ENCODE data around the gene CD69.
"Not testable (repeated sequence)": the region's sequence is repeated elsewhere in the genome, so short reads cannot be mapped to it uniquely, and the experiment has no call there.

The CD69 gene

GRCh38 chr12:9750276-9751203, 10.2 kb downstream of the CD69 start:
- DNase-seq (ENCODE audit: low spot score): peak; percentile 71

DNA sequence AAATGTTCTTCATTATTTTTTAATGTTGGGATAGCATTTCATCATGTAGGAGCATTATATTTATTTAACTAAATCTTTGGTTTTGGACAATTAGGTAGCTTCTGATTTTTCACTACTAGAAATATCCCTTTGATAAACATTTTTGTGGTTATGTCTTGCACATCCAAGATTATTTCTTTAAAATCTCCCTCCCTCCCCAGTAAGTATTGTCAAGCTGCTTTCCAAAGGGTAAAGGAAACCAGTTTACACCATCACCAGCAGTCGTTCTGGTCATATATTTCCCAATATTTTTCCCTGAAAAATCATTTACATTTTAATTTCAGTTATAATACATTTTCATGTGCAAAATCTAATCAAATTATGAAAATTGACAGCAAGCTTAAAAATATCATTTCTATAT, 11.1 kb downstream of the CD69 start:
- no peak for DNase-seq (ENCODE audit: low spot score)

DNA sequence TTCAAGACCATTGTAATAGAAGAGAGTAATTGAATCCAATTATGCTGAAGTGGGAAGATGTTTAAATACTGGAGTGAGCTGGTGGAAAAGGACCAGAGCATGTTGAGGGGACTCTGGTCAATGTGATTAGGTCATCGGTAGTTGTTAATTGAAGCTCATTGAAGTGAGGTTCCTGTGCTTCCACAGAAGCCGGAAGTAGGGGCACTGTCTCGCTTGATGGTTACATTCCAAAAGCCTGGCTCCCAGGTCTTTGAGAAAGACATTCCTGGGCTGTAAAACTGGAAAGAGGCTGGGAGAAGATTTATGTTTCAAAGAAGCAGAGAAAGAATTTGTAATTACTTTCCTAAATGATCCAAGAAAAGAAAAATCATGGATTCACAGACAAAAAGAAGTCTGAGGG, 15.5 kb downstream of the CD69 start:
- DNase-seq (ENCODE audit: low spot score): no peak

DNA sequence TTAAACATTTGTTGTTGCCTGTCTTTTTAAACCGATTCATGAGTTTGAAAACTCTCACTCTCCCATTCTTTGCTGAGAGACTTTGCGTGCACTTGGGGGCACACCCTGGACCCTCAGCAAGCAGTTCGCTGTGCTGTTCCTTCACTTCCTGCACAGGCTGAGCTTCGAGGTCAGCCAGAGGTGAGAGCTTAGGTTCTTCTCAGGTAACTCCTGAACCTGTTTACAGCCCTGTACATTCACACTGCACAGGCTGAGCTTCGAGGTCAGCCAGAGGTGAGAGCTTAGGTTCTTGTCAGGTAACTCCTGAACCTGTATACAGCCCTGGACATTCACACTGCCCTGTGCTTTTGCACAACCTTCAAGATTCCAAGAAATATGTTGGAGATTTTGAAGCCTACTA, 18.0 kb downstream of the CD69 start:
- no peak for DNase-seq (ENCODE audit: low spot score)

- DNase-seq (ENCODE audit: low spot score): no peak
Observed at GRCh38 chr12:9741726-9742125, 19.0 kb downstream of the CD69 start.

DNA sequence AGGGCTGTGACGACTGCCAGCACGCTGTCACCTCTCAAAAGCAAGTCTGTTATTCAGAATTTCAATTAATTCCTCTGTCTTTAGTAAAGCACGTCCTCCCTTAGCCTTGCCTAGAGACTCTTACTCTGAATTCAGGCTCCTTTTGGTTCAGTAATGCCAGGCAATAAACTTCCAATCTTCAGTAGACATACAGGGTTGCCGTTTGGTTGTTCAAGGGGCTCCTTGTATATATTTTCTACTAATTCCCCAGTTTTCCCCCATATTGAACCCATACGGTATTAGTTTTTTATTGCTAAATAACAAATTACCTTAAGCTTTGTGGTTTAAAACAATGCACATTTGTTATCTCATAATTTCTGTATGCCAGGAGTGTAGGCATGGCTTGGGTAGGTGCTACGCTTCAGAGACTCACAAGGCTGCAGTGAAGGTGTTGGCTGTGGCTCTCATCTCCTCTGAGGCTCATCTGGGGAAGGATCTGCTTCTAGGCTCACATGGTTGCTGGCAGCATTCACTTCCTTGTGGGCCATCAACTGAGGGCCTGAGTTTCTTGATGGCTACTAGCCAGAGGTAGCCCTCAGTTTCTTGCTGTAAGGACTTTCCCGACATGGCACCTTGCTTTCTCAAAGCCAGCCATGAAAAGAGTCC, 20.5 kb downstream of the CD69 start:
- DNase-seq (ENCODE audit: low spot score): no peak

DNA sequence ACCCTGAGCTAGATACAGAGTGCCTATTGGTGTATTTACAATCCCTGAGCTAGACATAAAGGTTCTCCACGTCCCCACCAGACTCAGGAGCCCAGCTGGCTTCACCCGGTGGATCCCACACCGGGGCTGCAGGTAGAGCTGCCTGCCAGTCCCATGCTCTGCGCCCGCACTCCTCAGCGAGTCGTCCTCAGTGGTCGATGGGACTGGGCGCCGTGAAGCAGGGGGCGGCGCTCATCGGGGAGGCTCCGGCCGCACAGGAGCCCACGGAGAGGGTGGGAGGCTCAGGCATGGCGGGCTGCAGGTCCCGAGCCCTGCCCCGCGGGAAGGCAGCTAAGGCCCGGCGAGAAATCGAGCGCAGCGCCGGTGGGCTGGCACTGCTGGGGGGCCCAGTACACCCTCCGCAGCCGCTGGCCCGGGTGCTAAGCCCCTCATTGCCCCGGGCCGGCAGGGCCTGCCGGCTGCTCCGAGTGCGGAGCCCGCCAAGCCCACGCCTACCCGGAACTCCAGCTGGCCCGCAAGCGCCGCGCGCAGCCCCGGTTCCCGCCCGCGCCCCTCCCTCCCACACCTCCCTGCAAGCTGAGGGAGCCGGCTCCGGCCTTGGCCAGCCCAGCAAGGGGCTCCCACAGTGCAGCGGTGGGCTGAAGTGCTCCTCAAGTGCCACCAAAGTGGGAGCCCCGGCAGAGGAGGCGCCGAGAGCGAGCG, 21.1 kb downstream of the CD69 start:
- DNase-seq (ENCODE audit: low spot score): not testable (repeated sequence)

- DNase-seq (ENCODE audit: low spot score): not testable (repeated sequence)
Observed at GRCh38 chr12:9738905-9739304, 21.8 kb downstream of the CD69 start.

DNA sequence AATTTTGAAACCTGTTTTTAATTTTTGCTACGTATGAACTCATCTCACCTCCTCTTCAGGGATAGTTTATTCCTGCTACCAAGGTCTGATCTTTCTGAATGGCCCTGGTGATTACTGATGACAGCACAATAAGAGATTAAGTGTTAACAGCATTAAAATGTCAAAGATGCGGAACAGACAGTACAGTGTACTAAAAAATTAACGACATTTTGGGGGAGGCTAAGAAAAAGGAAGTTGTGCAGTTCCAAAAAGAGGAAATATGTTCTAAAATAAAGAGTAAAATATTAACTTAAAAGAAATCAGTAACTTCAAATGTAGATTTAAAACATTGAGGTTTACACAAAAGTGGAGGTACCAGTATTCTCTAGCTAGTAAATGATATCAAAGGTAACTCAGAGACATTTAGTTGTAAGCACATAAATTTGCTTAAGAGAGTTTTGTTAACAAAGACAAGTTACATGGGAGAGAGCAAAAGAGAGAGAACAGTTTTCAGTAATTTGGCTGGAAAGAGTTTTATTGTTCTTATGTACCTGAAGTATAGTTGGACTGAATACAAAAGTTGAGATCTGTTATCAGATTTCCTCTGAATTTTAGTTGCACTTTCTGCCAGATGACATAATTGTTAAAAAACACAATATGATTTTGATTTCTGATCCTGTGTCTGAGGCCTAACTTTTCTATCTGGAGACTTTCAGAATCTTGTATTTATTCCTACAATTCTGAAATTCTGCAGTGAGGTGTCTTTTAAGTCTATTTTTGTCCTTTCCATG, 23.6 kb downstream of the CD69 start:
- DNase-seq (ENCODE audit: low spot score): no peak

DNA sequence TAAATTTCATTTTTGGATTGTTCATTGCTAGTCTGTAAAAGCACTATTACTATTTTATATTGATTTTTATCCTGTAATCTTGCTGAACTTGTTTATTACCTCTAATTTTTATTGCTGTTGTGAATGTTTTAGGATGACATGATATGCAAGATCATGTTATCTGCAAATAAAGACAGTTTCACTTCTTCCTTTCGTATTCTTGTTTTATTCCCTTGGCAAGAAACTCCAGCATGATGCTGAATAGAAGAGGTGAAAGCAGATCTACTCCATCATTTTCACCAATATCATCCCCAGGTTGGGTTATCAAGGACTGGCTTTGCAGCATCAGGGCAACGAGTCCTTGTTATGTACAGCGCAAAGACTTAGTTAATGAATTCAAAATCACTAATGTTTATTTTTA, 25.1 kb downstream of the CD69 start:
- no peak for DNase-seq (ENCODE audit: low spot score)

DNA sequence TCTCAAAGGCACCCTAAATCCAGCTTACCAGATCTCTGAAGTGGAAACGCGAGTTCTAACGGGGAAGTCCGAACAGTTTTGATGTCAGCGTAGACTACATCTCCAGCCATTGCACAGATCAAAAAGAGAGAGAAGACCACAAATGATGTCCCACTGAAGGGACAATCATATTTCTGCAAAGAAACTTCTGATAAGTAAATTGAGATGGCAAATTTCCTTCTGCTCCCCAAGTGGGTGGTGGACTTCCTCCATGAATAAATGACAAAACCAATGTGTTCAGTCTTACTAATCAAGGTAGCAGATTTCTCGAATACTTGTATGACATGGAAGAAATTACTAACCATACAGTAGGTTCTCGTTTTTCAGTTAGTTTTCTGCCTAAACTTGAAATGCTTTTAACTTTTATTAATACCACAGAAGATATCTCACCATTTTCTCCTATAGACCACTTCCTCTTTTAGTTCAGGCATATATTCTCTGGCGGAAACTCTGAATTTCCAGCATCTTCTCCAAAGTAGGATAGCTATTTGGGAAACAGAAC, 27.7 kb downstream of the CD69 start, which contains the start of gene CLECL1:
Gene CLECL1 (minus strand): TSS at position 177 of the 541 bp plus-strand sequence.
- no peak for DNase-seq (ENCODE audit: low spot score)

GRCh38 chr12:9731797-9732196, 28.9 kb downstream of the CD69 start:
- no peak for DNase-seq (ENCODE audit: low spot score)

DNA sequence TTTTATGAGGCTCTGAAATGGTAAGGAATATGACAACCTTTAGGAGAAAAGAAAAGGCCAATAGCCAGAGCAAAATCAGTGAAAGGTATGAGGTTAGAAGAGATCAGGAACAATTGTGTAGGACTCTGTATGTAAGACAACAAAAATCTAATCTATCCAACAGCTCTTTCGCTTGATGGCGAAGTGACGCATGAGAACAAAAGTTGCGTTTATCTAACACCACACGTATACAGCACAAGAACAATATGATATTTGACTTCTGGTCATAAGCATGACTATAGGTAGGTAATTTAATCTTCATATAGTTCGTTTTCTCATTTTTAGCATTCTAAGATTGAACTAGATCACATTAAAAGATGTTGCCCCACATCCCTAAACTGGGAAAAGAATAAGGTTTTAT, 29.3 kb downstream of the CD69 start:
- DNase-seq (ENCODE audit: low spot score): no peak

- no peak for DNase-seq (ENCODE audit: low spot score)
Observed at GRCh38 chr12:9730591-9730990, 30.1 kb downstream of the CD69 start.

- no peak for DNase-seq (ENCODE audit: low spot score)
Observed at GRCh38 chr12:9730011-9730410, 30.7 kb downstream of the CD69 start.

DNA sequence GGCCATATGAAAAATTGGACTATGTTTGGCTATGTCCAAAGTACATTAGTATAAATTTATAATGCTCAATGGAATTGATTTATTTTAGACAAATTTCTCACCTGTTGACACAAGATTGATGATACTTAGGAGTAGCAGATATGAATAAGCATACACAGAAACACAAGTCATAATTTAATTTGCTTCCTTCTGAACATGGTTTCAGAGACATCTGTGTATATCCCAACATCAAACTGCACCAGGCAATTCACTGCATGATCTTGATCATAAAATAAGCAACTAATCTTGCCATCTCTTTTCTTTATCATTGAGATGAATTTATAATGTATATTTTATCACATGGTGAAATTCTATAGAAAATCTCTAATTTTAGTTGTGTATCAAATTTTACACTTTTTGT, 31.6 kb downstream of the CD69 start:
- DNase-seq (ENCODE audit: low spot score): no peak

GRCh38 chr12:9727813-9728212, 32.9 kb downstream of the CD69 start:
- no peak for DNase-seq (ENCODE audit: low spot score)

DNA sequence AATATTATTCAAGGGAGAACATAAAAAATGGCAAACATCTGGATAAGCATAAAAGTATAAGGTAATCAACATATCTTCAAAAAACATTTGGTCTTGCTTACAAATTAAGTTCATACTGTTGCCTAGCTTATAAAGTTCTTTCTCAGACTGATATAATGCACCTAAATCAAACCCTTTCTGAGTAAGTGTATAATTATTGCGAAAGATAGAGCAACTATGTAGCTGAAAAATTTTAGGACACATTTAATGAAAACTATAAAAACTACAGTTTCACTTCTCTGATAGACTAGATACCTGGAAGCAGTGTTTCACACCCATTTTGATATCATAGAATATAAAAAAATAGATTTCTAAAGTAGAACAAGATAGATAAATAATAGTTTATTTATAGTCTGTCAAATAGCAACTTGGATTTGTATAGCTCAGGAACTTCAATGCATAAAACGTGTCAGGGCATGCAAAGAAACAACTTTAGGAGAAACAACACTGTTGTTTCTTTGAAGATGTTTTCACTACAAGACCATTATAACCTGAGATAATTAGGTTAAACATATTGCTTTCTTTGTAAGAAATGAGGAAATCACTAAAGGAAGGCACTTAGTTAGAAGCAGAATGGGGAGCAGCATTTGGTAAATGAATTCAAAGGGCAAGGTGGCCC, 35.4 kb downstream of the CD69 start:
- DNase-seq (ENCODE audit: low spot score): no peak

GRCh38 chr12:9724023-9724422, 36.7 kb downstream of the CD69 start:
- DNase-seq (ENCODE audit: low spot score): no peak

GRCh38 chr12:9721394-9722092, 39.2 kb downstream of the CD69 start:
- DNase-seq (ENCODE audit: low spot score): no peak

DNA sequence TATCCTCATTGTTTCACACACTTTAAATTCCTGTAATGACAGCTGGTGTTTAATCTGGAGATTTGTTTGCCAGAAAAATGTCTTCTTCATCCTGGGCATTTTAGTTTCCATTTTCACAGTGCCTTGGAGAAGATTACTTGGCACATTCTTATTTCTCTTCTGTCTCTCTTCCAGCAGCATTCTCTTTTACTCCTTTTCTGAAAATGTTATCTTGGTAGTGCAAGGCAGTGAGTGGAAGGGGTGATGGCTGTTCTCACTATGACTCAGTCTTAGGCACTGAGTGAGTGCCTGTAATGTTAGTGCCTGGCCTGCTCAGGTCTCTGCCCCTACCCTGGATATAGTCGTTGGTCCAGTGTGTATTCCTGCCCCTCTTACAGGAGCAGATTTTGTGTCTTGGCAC, 40.9 kb downstream of the CD69 start:
- no peak for DNase-seq (ENCODE audit: low spot score)
